GM12872 (cell line): ENCODE measurements around the gene GSTCD.

Source experiments
- TF ChIP-seq, protein P1 (sequence below): IDR thresholded peaks from 3 replicates; pipeline ENCODE4 v1.5.1; 2011; ENCODE audit warnings: low read depth, mild to moderate bottlenecking, low read length, moderate library complexity; ENCODE audit not compliant: insufficient read depth

GSTCD gene

DNA sequence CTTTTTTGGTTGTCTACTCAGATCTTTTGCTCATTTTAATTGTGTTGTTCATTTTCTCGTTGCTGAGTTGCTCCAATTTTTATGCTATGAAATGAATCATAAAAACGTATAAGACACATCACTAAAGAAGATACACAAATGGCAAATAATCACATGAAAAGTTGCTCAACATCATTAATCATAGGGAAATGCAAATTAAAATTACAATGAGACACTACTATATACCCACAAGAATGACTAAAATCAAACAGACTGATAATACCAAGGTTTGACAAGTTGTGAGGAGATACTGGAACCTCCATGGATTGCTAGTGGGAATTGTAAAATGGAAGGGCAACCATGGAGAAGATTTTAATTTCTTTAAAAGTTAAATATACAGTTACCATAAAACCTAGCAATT is 17.0 kb downstream of the GSTCD start:
- TF ChIP-seq, protein P1, sequence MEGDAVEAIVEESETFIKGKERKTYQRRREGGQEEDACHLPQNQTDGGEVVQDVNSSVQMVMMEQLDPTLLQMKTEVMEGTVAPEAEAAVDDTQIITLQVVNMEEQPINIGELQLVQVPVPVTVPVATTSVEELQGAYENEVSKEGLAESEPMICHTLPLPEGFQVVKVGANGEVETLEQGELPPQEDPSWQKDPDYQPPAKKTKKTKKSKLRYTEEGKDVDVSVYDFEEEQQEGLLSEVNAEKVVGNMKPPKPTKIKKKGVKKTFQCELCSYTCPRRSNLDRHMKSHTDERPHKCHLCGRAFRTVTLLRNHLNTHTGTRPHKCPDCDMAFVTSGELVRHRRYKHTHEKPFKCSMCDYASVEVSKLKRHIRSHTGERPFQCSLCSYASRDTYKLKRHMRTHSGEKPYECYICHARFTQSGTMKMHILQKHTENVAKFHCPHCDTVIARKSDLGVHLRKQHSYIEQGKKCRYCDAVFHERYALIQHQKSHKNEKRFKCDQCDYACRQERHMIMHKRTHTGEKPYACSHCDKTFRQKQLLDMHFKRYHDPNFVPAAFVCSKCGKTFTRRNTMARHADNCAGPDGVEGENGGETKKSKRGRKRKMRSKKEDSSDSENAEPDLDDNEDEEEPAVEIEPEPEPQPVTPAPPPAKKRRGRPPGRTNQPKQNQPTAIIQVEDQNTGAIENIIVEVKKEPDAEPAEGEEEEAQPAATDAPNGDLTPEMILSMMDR = no peak

DNA sequence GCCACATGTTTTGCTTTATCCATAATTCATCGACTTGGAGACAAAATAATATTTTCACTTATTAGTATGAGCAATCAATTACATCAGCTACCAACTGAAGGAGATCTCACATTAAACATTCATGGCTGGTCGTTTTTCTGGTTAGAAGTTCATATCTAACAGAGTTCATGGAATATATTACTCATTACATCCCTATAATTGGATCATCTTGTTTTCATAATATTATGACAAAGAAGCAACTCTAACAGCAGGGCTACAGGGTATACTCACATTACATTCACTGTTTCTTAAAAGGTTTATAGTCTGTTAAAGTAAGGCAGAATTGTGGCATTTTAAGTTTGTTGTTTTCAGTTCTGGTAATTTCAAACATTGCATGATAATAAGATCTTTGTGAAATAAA is 33.0 kb downstream of the GSTCD start:
- TF ChIP-seq, protein P1 = no peak

DNA sequence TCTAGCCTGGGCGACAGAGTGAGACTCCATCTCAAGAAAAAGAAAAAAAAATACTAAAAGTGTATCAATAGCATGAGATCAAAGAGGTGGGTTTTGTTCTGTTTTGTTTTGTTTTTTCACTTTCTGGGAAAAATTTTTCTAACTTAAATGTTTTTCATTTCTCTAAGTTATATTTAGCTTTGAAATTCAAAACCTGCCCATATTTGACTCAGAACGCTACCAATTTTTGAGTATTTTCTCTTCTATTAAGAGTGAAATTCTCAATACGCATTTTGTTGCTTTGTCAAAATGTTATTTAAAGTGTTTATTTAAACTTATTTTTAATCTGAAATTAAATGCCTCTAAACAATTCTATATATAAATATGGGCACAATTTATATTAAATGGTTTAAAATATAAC is 39.6 kb downstream of the GSTCD start:
- TF ChIP-seq, protein P1 = no peak

DNA sequence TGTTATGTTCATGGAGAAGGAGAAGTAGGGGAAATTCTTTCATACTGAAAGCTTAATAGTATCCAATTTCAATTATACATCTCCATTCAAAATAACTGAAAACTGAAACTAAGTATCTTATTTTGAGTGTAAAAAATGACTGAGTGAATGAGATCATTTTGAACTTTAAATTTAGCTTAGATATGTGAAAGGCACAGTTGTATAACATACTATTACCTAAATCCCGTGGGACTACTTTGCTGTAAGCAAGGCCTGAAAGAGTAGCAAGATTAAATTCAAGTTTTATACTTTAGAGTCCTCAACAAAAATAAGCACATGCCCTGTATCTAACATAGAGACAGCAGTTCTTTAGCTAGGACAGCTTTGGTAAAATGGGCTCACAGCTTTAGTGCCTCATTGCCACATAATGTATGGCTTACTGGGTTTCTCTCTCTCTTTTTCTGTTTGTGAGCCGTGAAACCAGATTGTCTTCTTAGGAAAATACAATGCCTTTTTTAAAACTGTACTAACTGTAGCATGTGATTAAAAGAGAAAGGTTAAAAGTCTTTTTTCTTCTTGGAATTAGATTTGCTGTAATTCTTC is 43.2 kb downstream of the GSTCD start:
- TF ChIP-seq, protein P1 = no peak

DNA sequence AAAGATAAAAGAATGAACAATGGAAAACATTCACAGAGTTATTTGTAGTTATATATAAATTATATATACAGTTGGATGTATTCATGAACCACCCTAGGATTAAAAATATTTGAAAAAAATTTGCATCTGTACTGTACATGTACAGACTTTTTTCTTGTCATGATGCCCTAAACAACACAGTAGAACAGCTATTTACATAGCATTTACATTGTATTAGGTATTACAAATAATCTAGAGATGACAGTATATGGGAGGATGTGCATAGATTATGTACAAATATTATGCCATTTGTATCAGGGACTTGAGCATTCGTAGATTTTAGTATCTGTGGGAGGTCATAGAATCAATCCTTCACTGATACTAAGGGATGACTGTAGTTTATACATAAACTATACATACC is 44.8 kb downstream of the GSTCD start:
- TF ChIP-seq, protein P1 = no peak

DNA sequence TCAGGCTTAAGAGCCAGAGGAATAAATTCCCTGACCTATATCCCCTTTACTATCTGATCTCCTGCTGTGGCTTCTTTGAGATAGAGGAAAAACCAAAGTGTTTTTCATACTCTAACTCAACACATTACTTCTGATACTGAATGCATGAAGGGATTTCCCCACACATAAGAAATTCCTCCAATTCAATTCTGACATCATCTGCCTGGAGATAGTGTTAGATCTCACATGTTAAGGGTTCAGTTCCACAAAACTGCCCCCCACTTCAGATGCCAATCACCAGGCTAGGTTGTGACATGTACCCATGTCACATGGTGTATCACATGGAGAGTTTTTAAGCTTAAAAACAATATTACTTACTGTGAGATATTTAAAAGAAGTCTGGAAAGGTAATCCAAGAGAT is 46.8 kb downstream of the GSTCD start:
- TF ChIP-seq, protein P1 = no peak

DNA sequence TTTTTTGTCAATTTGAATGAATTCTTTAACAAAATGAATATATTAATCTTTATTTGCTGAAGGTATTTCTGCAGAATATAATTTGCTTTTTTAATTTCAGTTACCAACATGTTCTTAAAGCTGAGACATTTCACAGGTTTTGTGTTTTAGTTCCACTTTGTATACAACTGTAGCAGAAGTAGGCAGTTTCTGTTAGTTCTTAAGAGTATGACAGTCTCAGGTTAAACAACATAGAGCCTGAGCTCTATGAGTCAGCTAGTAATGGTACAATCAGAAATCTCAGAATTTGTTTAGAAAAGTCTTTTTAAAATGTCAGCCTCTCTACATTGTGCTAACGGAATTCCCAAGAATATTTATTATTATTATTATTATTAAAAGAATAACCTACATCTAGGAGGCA is 50.4 kb downstream of the GSTCD start:
- TF ChIP-seq, protein P1 = no peak
